Fibroblast of villous mesenchyme (primary cell): ENCODE measurements around the gene TRIM49D1. TPM values are rescaled to one million over a fixed set of nuclear protein-coding genes. Genes with fewer than 3 reads are reported as not detected.
"Not testable (repeated sequence)": the region's sequence is repeated elsewhere in the genome, so short reads cannot be mapped to it uniquely, and the experiment has no call there.

Source experiments
- DNase-seq: peaks from one replicate; pipeline ENCODE4 v3.0.0-alpha.2; 2010; ENCODE audit warnings: low read depth
- H3K4me3 ChIP-seq: 2 replicates; pipeline ENCODE4 v1.5.1; 2011; ENCODE audit warnings: low read depth, mild to moderate bottlenecking, low read length
- CTCF ChIP-seq: IDR thresholded peaks from 2 replicates; pipeline ENCODE4 v1.5.1; 2012; ENCODE audit warnings: low read depth, mild to moderate bottlenecking, low read length; ENCODE audit not compliant: insufficient read depth
- small RNA-seq: library from RNA; depleted of rRNA; stranded (forward); fragments of <200 nt; gene quantifications from one replicate; pipeline ENCODE3, GENCODE V24; 2012
- total RNA-seq: library from RNA; depleted of rRNA; stranded (reverse); fragments of >200 nt; gene quantifications from 2 replicates; pipeline ENCODE4 v1.2.3, GENCODE V29; 2012

TRIM49D1 gene
- total RNA-seq, result not detected in 2 replicates

DNA sequence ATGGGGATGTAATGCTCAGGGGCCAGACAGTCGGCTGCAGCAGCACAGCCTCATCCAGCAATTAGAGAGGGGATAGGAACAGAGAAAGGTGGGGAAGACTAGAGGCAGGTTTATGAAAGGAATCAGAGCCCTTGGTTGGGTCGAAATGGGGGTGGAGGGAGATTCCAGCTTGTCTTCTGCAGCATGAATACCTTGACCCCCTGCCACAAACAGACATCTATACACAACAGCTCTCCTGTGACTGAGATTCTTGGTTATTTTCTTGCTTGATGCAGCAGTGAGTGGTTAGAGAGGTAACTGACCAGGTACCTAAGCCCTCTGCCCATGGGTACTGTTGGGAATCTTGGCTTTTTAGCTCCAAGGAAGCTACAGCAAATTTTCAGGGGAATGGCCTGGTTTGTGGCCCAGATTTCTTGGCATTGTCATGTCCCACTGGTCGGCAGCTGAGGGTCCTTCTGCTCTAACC, at the start of gene TRIM49D1:
TRIM49D1 (minus strand) TSS at position 51 of the 466 bp plus-strand sequence. CDS start 4,535 bp downstream, outside the sequence.
- H3K4me3 ChIP-seq, result no peak within 1 kb of the TSS
- TF ChIP-seq CTCF, result no peak
- no peak for DNase-seq

GRCh38 chr11:89965737-89966136, 43.7 kb upstream of the TRIM49D1 start, which contains the start of gene TRIM64:
TSS of gene TRIM64 (plus strand) at chr11:89966037. CDS start at chr11:89968504, 2,467 bp downstream.
- DNase-seq, H3K4me3 ChIP-seq: not testable (repeated sequence)

DNA sequence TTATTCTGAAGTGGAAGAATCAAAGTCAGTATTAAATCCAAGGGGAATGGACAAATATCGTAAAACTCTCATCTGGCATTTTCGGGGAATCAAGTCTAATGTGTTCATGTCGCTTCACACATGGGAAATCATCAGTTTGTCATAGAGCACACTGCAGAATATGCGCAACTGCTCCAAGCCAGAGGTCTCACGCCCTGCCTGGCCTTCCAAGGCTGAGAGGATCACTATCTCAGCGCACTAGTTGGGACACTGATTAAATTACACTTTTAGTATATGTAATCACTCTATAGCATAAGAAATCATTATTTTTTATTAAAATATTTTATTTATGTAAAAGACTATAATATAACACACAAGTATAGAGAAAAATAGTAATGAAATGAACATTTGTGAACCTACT, 38.8 kb upstream of the TRIM49D1 start:
- not testable (repeated sequence) for DNase-seq, H3K4me3 ChIP-seq

- DNase-seq, H3K4me3 ChIP-seq: not testable (repeated sequence)
These were observed 1.7 kb upstream of the TRIM49D1 start, which contains the start of gene TRIM49D2 for GRCh38 chr11:89923764-89924163. TSS of gene TRIM49D2 (plus strand) at chr11:89924064. CDS start at chr11:89926762, 2,698 bp downstream.

DNA sequence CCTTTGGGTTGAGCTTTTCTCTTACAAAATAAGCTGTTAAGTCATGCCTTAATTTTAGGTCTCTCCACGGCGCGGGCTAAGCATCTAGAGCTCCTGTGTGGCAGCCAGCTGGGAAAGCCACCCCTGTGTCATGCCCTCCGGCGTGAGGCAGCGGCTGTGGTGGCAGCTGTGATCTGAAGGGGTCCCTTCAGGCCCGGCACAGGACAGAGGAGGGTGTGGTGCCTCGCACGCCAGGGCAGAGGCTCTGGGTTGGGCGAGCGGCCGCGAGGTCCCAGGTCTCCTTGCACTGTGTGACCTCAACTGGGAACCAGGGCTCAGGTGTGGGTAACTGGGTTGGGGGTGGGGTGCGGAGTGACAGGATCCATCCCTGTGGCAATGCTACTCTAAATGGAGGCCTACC, 21.2 kb downstream of the TRIM49D1 start:
- DNase-seq, H3K4me3 ChIP-seq: not testable (repeated sequence)

GRCh38 chr11:89893245-89893644, 28.8 kb downstream of the TRIM49D1 start:
- DNase-seq, H3K4me3 ChIP-seq: not testable (repeated sequence)

DNA sequence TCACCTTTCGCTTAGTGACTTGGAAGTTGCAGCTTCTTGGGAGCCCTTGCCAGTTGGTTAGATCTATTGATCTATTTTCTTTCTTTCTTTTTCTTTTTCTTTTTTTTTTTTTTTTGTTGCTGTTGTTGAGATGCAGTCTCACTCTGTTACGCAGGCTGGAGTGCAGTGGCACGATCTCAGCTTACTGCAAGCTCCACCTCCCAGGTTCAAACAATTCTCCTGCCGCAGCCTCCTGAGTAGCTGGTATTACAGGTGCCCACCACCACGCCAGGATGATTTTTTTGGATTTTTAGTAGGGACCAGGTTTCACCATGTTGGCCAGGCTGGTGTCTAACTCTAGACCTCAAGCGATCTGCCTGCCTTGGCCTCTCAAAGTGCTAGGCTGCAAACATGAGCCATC, 44.5 kb downstream of the TRIM49D1 start:
- not testable (repeated sequence) for DNase-seq, H3K4me3 ChIP-seq

DNA sequence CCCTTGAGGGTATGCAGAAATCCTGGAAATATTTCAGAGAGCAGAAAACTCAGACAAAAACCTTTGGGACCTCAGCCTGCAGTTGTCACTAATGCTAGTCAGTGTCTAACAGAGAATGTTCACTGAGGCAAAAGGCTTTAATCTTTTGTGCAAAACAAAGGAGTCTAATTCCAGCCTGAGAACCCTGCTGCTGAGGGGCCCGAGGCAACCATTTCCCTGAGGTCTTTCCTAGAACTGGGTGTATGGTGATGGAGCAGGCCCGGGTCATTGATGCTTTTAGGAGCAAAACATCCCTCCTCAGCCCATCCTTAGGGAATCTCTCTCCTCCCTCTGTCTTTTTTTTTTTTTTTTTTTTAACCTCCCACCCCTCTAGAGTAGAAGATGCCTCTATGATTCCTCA, 49.5 kb downstream of the TRIM49D1 start:
- not testable (repeated sequence) for H3K4me3 ChIP-seq, DNase-seq

GRCh38 chr11:89865223-89865622, 56.8 kb downstream of the TRIM49D1 start:
- not testable (repeated sequence) for H3K4me3 ChIP-seq, DNase-seq

DNA sequence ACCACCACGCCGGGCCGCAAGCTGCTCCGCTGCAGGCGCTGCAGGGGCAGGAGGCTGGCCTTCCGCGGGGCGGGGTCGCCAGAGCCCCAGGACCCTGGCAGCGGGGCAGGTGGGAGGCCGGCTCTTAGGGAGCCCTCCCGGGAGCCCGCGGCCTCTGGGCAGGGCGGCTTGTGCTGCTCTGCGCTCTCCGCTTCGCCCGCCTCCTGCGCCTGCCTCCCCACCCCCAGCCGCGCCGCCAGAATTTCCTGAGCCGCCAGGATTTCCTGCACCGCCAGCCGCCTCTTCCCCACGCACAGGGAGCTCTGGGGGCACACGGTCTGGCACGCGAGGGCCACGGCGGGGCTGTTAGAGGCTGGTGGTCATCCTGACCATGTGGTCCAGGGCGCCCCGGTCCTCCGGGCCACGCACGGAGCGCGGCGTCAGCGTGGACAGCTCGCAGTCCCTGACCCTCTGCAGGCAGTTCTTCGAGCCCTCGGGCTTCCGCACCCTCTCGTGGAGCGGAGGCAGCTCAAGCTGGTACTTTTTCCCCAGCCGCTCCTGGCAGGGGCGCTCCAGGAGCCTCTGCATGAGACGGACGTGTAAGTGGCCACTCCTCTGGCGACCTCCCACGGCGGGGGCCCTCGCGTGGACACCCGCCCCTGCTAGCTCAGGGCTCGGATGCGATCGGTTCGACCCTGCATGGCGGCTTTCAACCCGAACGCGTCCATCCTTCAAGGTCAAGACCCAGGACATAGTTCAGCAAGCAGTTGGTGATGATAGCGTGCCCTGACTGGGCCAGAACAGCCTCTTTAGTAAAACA, 57.9 kb downstream of the TRIM49D1 start:
- not testable (repeated sequence) for DNase-seq, H3K4me3 ChIP-seq

Small RNAs within 50 kb of the gene (small RNA-seq; reads per million reads assigned to genes)
- gene AP004607.1, result not detected

Other genes starting within 250 kb of the TRIM49D1 start
- not detected in 2 replicates for gene TRIM77, start 211.9 kb downstream of the TRIM49D1 start, total RNA-seq
- gene TRIM49, start 113.7 kb downstream of the TRIM49D1 start, total RNA-seq, result not detected in 2 replicates
- not detected in 2 replicates for gene TRIM64B, start 43.8 kb downstream of the TRIM49D1 start, total RNA-seq
- not detected in 2 replicates for gene TRIM49D2, start 1.8 kb upstream of the TRIM49D1 start, total RNA-seq
- gene TRIM64, start 43.8 kb upstream of the TRIM49D1 start, total RNA-seq, result not detected in 2 replicates
- not detected in 2 replicates for gene TRIM49C, start 108.9 kb upstream of the TRIM49D1 start, total RNA-seq
- gene UBTFL1, start 163.7 kb upstream of the TRIM49D1 start, total RNA-seq, result not detected in 2 replicates
- gene NAALAD2, start 212.4 kb upstream of the TRIM49D1 start, total RNA-seq, result 1.9 and 2.2 TPM in 2 replicates